Measurements from ENCODE around the gene DPEP2NB. TPM values are rescaled to one million over a fixed set of nuclear protein-coding genes. Genes with fewer than 3 reads are reported as not detected.

Gene DPEP2NB
- total and polyA plus RNA-seq, 10 of the 15 experiments (the other 5 are each of a cell fraction or from before 2014, with no cell fraction given) = not detected

- no peak for TF ChIP-seq HCFC1 (IDR thresholded peaks at IDR 0.05; ENCODE audit: low read length)
- Histone ChIP-seq H3K4me3 (no peak overlapping the region), H3K9ac (ENCODE audit: control insufficient read depth, insufficient read depth, low read length) (no peak overlapping the region), H2AFZ (ENCODE audit: control insufficient read depth, low read depth, low read length) (peak overlapping the region; percentile 64), H3K36me3 (ENCODE audit: control insufficient read depth in 2 of 2, insufficient read depth in 2 of 2, low read length in 1 of 2) (no peaks in the 10 kb centered on the region), H3K27me3 (replicated peaks in 1 of 2; ENCODE audit: control insufficient read depth in 2 of 2, insufficient read depth in 2 of 2, low read length in 1 of 2) (no peaks in the 10 kb centered on the region), H4K20me1 (ENCODE audit: control insufficient read depth, insufficient read depth) (no peaks in the 10 kb centered on the region), H3K9me3 (replicated peaks; ENCODE audit: control insufficient read depth, insufficient read depth, low read length) (no peaks in the 10 kb centered on the region), H3K4me2 (ENCODE audit: control insufficient read depth, insufficient read depth) (no peak overlapping the region), H3K27ac (ENCODE audit: control insufficient read depth, insufficient read depth) (no peak overlapping the region), H3K4me1 (ENCODE audit: control insufficient read depth, insufficient read depth, low read length) (peaks cover 4% of the 10 kb centered on the region; the same call in 1 of the 2 replicates), H3K79me2 (ENCODE audit: control insufficient read depth, insufficient read depth, low read length) (no peaks in the 10 kb centered on the region)
- ChIA-PET POLR2A (no interaction called here), RAD21 (ENCODE audit: unreplicated experiment) (no interaction called here), SMC1A (ENCODE audit: uncharacterized antibody, unreplicated experiment) (interaction anchor here (0.6 to 1.6 kb wide), 5 partner anchors 8 to 222 kb away, joined by 3 to 5 read pairs (median 4); no protein-coding TSS in a partner anchor), CTCF (interaction anchor here (0.6 to 2.4 kb wide), 3 partner anchors 11 to 34 kb away, joined by 3 to 9 read pairs (median 4); no protein-coding TSS in a partner anchor)
- in situ Hi-C loops (cut with MboI) (no loop called here), intact Hi-C loops (cut with micrococcal nuclease; ENCODE audit: unreplicated experiment) (no loop called here)
- FAIRE-seq = no peak
- no peak for DNase-seq (ENCODE audit: low read depth, low spot score)
- WGBS (ENCODE audit: insufficient coverage, insufficient replicate concordance, low lambda C conversion rate, missing lambda C conversion rate) = 1% methylated on average over 6 of the region's 6 CpGs
- ATAC-seq = peak; percentile 68
- BruUV-seq (replicated peaks) = no TSS peak
These were observed 9.9 kb downstream of the DPEP2NB start for GRCh38 chr16:68005786-68006286.

- no peak for FAIRE-seq
- no peaks in the 10 kb centered on the region for H3K79me2 ChIP-seq (ENCODE audit: control insufficient read depth, insufficient read depth, low read length)
- no peak overlapping the region for H3K4me3 ChIP-seq
- no peaks in the 10 kb centered on the region for H3K9me3 ChIP-seq (replicated peaks; ENCODE audit: control insufficient read depth, insufficient read depth, low read length)
- no peak overlapping the region for H2AFZ ChIP-seq (ENCODE audit: control insufficient read depth, low read depth, low read length)
- no peaks in the 10 kb centered on the region for H3K36me3 ChIP-seq (ENCODE audit: control insufficient read depth in 2 of 2, insufficient read depth in 2 of 2, low read length in 1 of 2)
- H3K4me2 ChIP-seq (ENCODE audit: control insufficient read depth, insufficient read depth) = no peak overlapping the region
- H3K27me3 ChIP-seq (replicated peaks in 1 of 2; ENCODE audit: control insufficient read depth in 2 of 2, insufficient read depth in 2 of 2, low read length in 1 of 2) = no peaks in the 10 kb centered on the region
- ChIA-PET SMC1A (ENCODE audit: uncharacterized antibody, unreplicated experiment) (interaction anchor here (0.6 to 1.6 kb wide), 3 partner anchors 8 to 39 kb away, joined by 3 to 4 read pairs (median 4); no protein-coding TSS in a partner anchor), POLR2A (no interaction called here), CTCF (interaction anchor here (0.6 to 2.4 kb wide), 3 partner anchors 10 to 35 kb away, joined by 3 to 9 read pairs (median 4); no protein-coding TSS in a partner anchor), RAD21 (ENCODE audit: unreplicated experiment) (no interaction called here)
- 96% methylated on average over 9 of the region's 9 CpGs for WGBS (ENCODE audit: insufficient coverage, insufficient replicate concordance, low lambda C conversion rate, missing lambda C conversion rate)
- DNase-seq (ENCODE audit: low read depth, low spot score) = no peak
- in situ Hi-C loops (cut with MboI) (no loop called here), intact Hi-C loops (cut with micrococcal nuclease; ENCODE audit: unreplicated experiment) (no loop called here)
- H3K4me1 ChIP-seq (ENCODE audit: control insufficient read depth, insufficient read depth, low read length) = peaks cover 6% of the 10 kb centered on the region
- no peak overlapping the region for H3K27ac ChIP-seq (ENCODE audit: control insufficient read depth, insufficient read depth)
- H3K9ac ChIP-seq (ENCODE audit: control insufficient read depth, insufficient read depth, low read length) = no peak overlapping the region
- H4K20me1 ChIP-seq (ENCODE audit: control insufficient read depth, insufficient read depth) = no peaks in the 10 kb centered on the region
- no TSS peak for BruUV-seq (replicated peaks)
- no peak for ATAC-seq
- no peak for TF ChIP-seq CREM (IDR thresholded peaks at IDR 0.05; ENCODE audit: low read depth)
- TF ChIP-seq MLLT1 (IDR thresholded peaks at IDR 0.05) = no peak
- TF ChIP-seq ZBTB33 (IDR thresholded peaks at IDR 0.05) = no peak
- TF ChIP-seq HDGF (IDR thresholded peaks at IDR 0.05) = no peak
- TF ChIP-seq IRF3 (IDR thresholded peaks at IDR 0.05) = no peak
- TF ChIP-seq E2F8 (IDR thresholded peaks at IDR 0.05; ENCODE audit: low read depth, partially characterized antibody) = no peak
- TF ChIP-seq TAF1 (IDR thresholded peaks at IDR 0.05; ENCODE audit: borderline replicate concordance, low read depth, low read length) = no peak
- no peak for TF ChIP-seq SIX5 (IDR thresholded peaks at IDR 0.05; ENCODE audit: low read depth, low read length, severe bottlenecking)
- TF ChIP-seq NR2C1 (IDR thresholded peaks at IDR 0.05) = no peak
These were observed 10.5 kb downstream of the DPEP2NB start for GRCh38 chr16:68005211-68005610.

Measured in GM12878 (cell line).